KMS-11 (cell line): Measurements from ENCODE around the gene COL19A1.

ENCODE experiments used
- H2AFZ ChIP-seq: fragments of 200-600 bp; sonication (generic); 2 replicates; pipeline ENCODE4 v1.6.1; 2016; ENCODE audit warnings: antibody characterized with exemption, mixed run types, low read depth
- H3K27ac ChIP-seq: fragments of 200-600 bp; sonication (generic); 2 replicates; pipeline ENCODE4 v1.6.1; 2016; ENCODE audit warnings: mild to moderate bottlenecking, mixed run types
- H3K27me3 ChIP-seq: fragments of 200-600 bp; sonication (generic); 2 replicates; pipeline ENCODE4 v1.6.1; 2017; ENCODE audit warnings: mild to moderate bottlenecking, low read depth, mixed run types, moderate library complexity; ENCODE audit not compliant: insufficient read depth
- H3K36me3 ChIP-seq: fragments of 200-600 bp; sonication (generic); 2 replicates; pipeline ENCODE4 v1.6.1; 2017; ENCODE audit warnings: mild to moderate bottlenecking, mixed run types; ENCODE audit not compliant: insufficient read depth
- H3K4me1 ChIP-seq: fragments of 200-600 bp; sonication (generic); 2 replicates; pipeline ENCODE4 v1.6.1; 2016; ENCODE audit warnings: mild to moderate bottlenecking, low read depth, mixed run types; ENCODE audit not compliant: poor library complexity, severe bottlenecking
- H3K4me2 ChIP-seq: fragments of 200-600 bp; sonication (generic); 2 replicates; pipeline ENCODE4 v1.7.0; 2016; ENCODE audit warnings: mild to moderate bottlenecking, mixed run types
- H3K4me3 ChIP-seq: fragments of 200-600 bp; sonication (generic); IDR thresholded peaks from 2 replicates; pipeline ENCODE4 v1.6.1; 2017; ENCODE audit warnings: low read depth, low read length, mixed read lengths; ENCODE audit not compliant: insufficient read depth
- H3K79me2 ChIP-seq: fragments of 200-600 bp; sonication (generic); 2 replicates; pipeline ENCODE4 v1.6.1; 2016; ENCODE audit warnings: low read depth, mixed run types; ENCODE audit not compliant: insufficient read depth
- H3K9ac ChIP-seq: fragments of 200-600 bp; sonication (generic); 2 replicates; pipeline ENCODE4 v1.6.1; 2016; ENCODE audit warnings: mild to moderate bottlenecking, mixed run types
- H4K20me1 ChIP-seq: fragments of 200-600 bp; sonication (generic); 2 replicates; pipeline ENCODE4 v1.6.1; 2016; ENCODE audit warnings: mild to moderate bottlenecking, mixed run types; ENCODE audit not compliant: insufficient read depth
- CTCF ChIP-seq: fragments of 200-600 bp; sonication (generic); conservative IDR thresholded peaks from 2 replicates; pipeline ENCODE4 v1.6.1; 2017; ENCODE audit warnings: low read depth, mild to moderate bottlenecking, antibody characterized with exemption, low read length, moderate library complexity, mixed read lengths

COL19A1 gene

GRCh38 chr6:69942485-69942884 is 76.1 kb downstream of the COL19A1 start:
- Histone ChIP-seq H3K79me2 (no peaks in the 10 kb centered on the region), H3K27ac (no peak overlapping the region), H3K36me3 (no peaks in the 10 kb centered on the region), H3K4me3 (no peak overlapping the region), H3K4me2 (no peak overlapping the region), H2AFZ (no peak overlapping the region), H4K20me1 (no peaks in the 10 kb centered on the region), H3K27me3 (no peaks in the 10 kb centered on the region), H3K9ac (no peak overlapping the region), H3K4me1 (no peaks in the 10 kb centered on the region)
- no peak for TF ChIP-seq CTCF

DNA sequence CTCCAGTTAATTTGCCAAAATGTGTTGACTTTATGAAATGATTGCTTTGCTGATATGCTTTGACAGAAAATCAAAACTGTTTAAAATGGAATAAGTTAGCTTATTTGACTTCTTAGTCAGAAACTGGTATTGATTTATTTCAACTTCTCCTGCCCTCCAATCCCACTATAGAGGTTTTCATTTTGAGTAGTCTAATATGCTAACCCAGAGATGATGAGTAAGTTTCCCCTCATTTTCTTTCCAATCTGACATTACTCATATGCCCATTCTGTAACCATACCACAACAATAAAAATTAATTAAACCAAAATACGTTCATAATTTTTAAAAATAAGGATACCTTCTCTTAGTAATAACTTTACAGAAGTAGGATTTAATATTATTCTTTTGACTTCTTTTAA is 78.8 kb downstream of the COL19A1 start:
- TF ChIP-seq CTCF = no peak
- no peak overlapping the region for H3K27ac ChIP-seq
- H3K36me3 ChIP-seq = no peaks in the 10 kb centered on the region
- no peak overlapping the region for H3K4me3 ChIP-seq
- H3K4me1 ChIP-seq = no peaks in the 10 kb centered on the region
- H3K79me2 ChIP-seq = no peaks in the 10 kb centered on the region
- H4K20me1 ChIP-seq = no peaks in the 10 kb centered on the region
- H3K4me2 ChIP-seq = no peak overlapping the region
- no peaks in the 10 kb centered on the region for H3K27me3 ChIP-seq
- no peak overlapping the region for H3K9ac ChIP-seq
- no peak overlapping the region for H2AFZ ChIP-seq

GRCh38 chr6:69948479-69949114 is 82.2 kb downstream of the COL19A1 start:
- H3K4me2 ChIP-seq = no peak overlapping the region
- no peaks in the 10 kb centered on the region for H3K36me3 ChIP-seq
- H3K27me3 ChIP-seq = no peaks in the 10 kb centered on the region
- TF ChIP-seq CTCF = no peak
- no peak overlapping the region for H3K27ac ChIP-seq
- H2AFZ ChIP-seq = no peak overlapping the region
- H3K79me2 ChIP-seq = no peaks in the 10 kb centered on the region
- H3K4me1 ChIP-seq = no peaks in the 10 kb centered on the region
- no peaks in the 10 kb centered on the region for H4K20me1 ChIP-seq
- H3K9ac ChIP-seq = no peak overlapping the region
- no peak overlapping the region for H3K4me3 ChIP-seq

- TF ChIP-seq CTCF = no peak
- Histone ChIP-seq H3K4me2 (no peak overlapping the region), H3K9ac (no peak overlapping the region), H3K4me3 (no peak overlapping the region), H3K27me3 (no peaks in the 10 kb centered on the region), H3K79me2 (no peaks in the 10 kb centered on the region), H3K27ac (no peak overlapping the region), H3K36me3 (no peaks in the 10 kb centered on the region), H3K4me1 (no peaks in the 10 kb centered on the region), H4K20me1 (no peaks in the 10 kb centered on the region), H2AFZ (no peak overlapping the region)
These were observed 87.1 kb downstream of the COL19A1 start for GRCh38 chr6:69953491-69953890.
